Chondrocyte (in vitro differentiated cells): ENCODE results near the gene KAT14. TPM values are rescaled to one million over a fixed set of nuclear protein-coding genes. Genes with fewer than 3 reads are reported as not detected.
"Not testable (repeated sequence)": the region's sequence is repeated elsewhere in the genome, so short reads cannot be mapped to it uniquely, and the experiment has no call there.

Source experiments
- DNase-seq: peaks from one replicate; pipeline ENCODE4 v3.0.0; 2021; ENCODE audit warnings: mixed read lengths, low spot score
- H3K27ac Mint-ChIP-seq: one replicate; pipeline ENCODE4 v1.8.0; 2021; ENCODE audit warnings: mild to moderate bottlenecking, moderate library complexity, mixed read lengths; ENCODE audit not compliant: unreplicated experiment
- H3K27me3 Mint-ChIP-seq: 2 replicates; pipeline ENCODE4 v1.8.0; 2021; ENCODE audit warnings: low read depth, mixed read lengths
- H3K36me3 Mint-ChIP-seq: 2 replicates; pipeline ENCODE4 v1.8.0; 2021; ENCODE audit warnings: low read depth, mixed read lengths
- H3K4me1 Mint-ChIP-seq: 2 replicates; pipeline ENCODE4 v1.8.0; 2021; ENCODE audit warnings: low read depth, mild to moderate bottlenecking, mixed read lengths
- H3K4me3 Mint-ChIP-seq: one replicate; pipeline ENCODE4 v1.8.0; 2021; ENCODE audit warnings: mild to moderate bottlenecking, moderate library complexity, mixed read lengths; ENCODE audit not compliant: unreplicated experiment
- H3K9me3 Mint-ChIP-seq: 2 replicates; pipeline ENCODE4 v1.8.0; 2021; ENCODE audit warnings: low read depth, mixed read lengths
- CTCF ChIP-seq: fragments of 200-600 bp; sonication (generic); IDR thresholded peaks from 2 replicates; pipeline ENCODE4 v1.5.0; 2021; ENCODE audit warnings: antibody characterized with exemption, mild to moderate bottlenecking, moderate library complexity
- total RNA-seq: library from RNA; stranded (reverse); gene quantifications from 3 replicates; pipeline ENCODE4 v1.2.1, GENCODE V29; 2021

KAT14 gene
- total RNA-seq, 1 donor from 2014 or later, result 14.1 TPM

- Mint-ChIP-seq H3K27ac (no peak overlapping the region), H3K9me3 (peaks cover 23% of the 10 kb centered on the region), H3K27me3 (no peaks in the 10 kb centered on the region), H3K4me3 (no peak overlapping the region), H3K4me1 (no peaks in the 10 kb centered on the region), H3K36me3 (peaks cover 18% of the 10 kb centered on the region)
- TF ChIP-seq CTCF, result no peak
- DNase-seq, result no peak
Observed at GRCh38 chr20:18202966-18203365, 65.3 kb downstream of the KAT14 start.

DNA sequence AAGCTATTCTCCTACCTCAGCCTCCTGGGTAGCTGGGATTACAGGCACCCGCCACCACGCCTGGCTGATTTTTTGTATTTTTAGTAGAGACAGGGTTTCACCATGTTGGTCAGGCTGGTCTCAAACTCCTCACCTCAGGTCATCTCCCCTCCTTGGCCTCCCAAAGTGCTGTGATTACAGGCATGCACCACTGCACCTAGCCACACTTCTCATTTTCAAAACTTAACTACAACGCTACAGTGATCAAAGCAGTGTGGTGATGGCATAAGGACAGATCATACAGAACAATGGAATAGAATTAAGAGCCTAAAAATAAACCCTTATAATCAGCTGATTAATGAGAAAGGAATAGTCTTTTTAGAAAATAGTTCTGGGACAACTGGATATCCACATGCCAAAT lies 66.0 kb downstream of the KAT14 start:
- not testable (repeated sequence) for DNase-seq, H3K4me3 Mint-ChIP-seq
- peaks cover 23% of the 10 kb centered on the region for H3K9me3 Mint-ChIP-seq

GRCh38 chr20:18213002-18213401 lies 75.3 kb downstream of the KAT14 start:
- no peaks in the 10 kb centered on the region for H3K9me3 Mint-ChIP-seq
- no peaks in the 10 kb centered on the region for H3K36me3 Mint-ChIP-seq
- no peak for DNase-seq

More for the DNA sequence above, 66.0 kb downstream of the KAT14 start:
- not testable (repeated sequence) for H3K4me1 Mint-ChIP-seq, H3K27ac Mint-ChIP-seq, H3K27me3 Mint-ChIP-seq
- peaks cover 18% of the 10 kb centered on the region for H3K36me3 Mint-ChIP-seq

GRCh38 chr20:18215566-18215965 lies 77.9 kb downstream of the KAT14 start:
- H3K4me3 Mint-ChIP-seq, result no peak overlapping the region
- peaks cover 3% of the 10 kb centered on the region for H3K27me3 Mint-ChIP-seq
- H3K4me1 Mint-ChIP-seq, result no peaks in the 10 kb centered on the region
- peaks cover 4% of the 10 kb centered on the region for H3K9me3 Mint-ChIP-seq
- TF ChIP-seq CTCF, result no peak
- no peak overlapping the region for H3K27ac Mint-ChIP-seq
- peaks cover 2% of the 10 kb centered on the region for H3K36me3 Mint-ChIP-seq
- no peak for DNase-seq

More at GRCh38 chr20:18213002-18213401, 75.3 kb downstream of the KAT14 start:
- Mint-ChIP-seq H3K27me3 (no peaks in the 10 kb centered on the region), H3K4me3 (no peak overlapping the region), H3K4me1 (no peaks in the 10 kb centered on the region), H3K27ac (no peak overlapping the region)
- no peak for TF ChIP-seq CTCF

DNA sequence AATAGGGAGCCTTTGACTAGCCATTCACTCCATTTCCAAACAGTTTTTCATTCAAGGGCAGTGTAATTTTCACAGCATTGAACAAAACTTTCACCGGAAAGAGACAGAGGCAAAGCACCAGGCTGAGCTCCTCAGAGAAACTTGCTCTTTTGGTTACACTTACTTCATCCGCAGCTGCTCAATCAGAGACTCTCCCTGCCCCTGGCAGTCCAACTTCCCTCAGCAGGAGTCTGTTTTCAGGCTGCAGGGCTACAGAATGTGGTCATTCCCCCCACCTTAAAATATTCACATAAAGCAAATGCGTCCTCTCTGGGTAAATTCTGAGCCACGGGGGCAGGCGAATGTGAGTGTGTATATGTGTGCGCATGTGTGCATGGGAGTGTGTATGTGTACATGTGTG lies 80.6 kb downstream of the KAT14 start:
- H3K27me3 Mint-ChIP-seq, result peaks cover 5% of the 10 kb centered on the region

More for the DNA sequence above, 80.6 kb downstream of the KAT14 start:
- Mint-ChIP-seq H3K27ac (no peak overlapping the region), H3K4me1 (peaks cover 4% of the 10 kb centered on the region), H3K4me3 (no peak overlapping the region), H3K9me3 (peaks cover 4% of the 10 kb centered on the region), H3K36me3 (peaks cover 2% of the 10 kb centered on the region)
- DNase-seq, result no peak
- no peak for TF ChIP-seq CTCF
